SH-SY5Y (cell line): ENCODE data around the gene CRIM1.

ENCODE experiments used
- GATA2 ChIP-seq: IDR thresholded peaks from 2 replicates; pipeline ENCODE4 v1.6.1; 2011; ENCODE audit warnings: mild to moderate bottlenecking, low read depth, low read length
- GATA3 ChIP-seq: IDR thresholded peaks from 2 replicates; pipeline ENCODE4 v1.6.1; 2011; ENCODE audit warnings: low read depth, mild to moderate bottlenecking, low read length, moderate library complexity

GRCh38 chr2:36555789-36556188 lies 200.2 kb downstream of the CRIM1 start:
- no peak for TF ChIP-seq GATA2
- no peak for TF ChIP-seq GATA3
